ENCODE data around the gene PSMD3.

The PSMD3 gene

GRCh38 chr17:39969375-39969774 lies 11.2 kb upstream of the PSMD3 start:
- H3K4me1 ChIP-seq (ENCODE audit: low read depth, poor library complexity, severe bottlenecking) = no peaks in the 10 kb centered on the region
- H3K27me3 ChIP-seq (ENCODE audit: insufficient read depth, low read depth) = peaks cover 7% of the 10 kb centered on the region; the same call in 1 of the 2 replicates

GRCh38 chr17:39970157-39970692 lies 10.4 kb upstream of the PSMD3 start:
- H3K4me1 ChIP-seq (ENCODE audit: low read depth, poor library complexity, severe bottlenecking) = no peaks in the 10 kb centered on the region
- no peaks in the 10 kb centered on the region for H3K36me3 ChIP-seq (ENCODE audit: insufficient read depth)
- no peak overlapping the region for H3K27ac ChIP-seq
- peaks cover 7% of the 10 kb centered on the region; the same call in 1 of the 2 replicates for H3K27me3 ChIP-seq (ENCODE audit: insufficient read depth, low read depth)
- H3K4me2 ChIP-seq = no peak overlapping the region
- TF ChIP-seq, protein P1, sequence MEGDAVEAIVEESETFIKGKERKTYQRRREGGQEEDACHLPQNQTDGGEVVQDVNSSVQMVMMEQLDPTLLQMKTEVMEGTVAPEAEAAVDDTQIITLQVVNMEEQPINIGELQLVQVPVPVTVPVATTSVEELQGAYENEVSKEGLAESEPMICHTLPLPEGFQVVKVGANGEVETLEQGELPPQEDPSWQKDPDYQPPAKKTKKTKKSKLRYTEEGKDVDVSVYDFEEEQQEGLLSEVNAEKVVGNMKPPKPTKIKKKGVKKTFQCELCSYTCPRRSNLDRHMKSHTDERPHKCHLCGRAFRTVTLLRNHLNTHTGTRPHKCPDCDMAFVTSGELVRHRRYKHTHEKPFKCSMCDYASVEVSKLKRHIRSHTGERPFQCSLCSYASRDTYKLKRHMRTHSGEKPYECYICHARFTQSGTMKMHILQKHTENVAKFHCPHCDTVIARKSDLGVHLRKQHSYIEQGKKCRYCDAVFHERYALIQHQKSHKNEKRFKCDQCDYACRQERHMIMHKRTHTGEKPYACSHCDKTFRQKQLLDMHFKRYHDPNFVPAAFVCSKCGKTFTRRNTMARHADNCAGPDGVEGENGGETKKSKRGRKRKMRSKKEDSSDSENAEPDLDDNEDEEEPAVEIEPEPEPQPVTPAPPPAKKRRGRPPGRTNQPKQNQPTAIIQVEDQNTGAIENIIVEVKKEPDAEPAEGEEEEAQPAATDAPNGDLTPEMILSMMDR (conservative IDR thresholded peaks at IDR 0.05; ENCODE audit: low read depth, low read length) = no peak
- H2AFZ ChIP-seq (ENCODE audit: low read depth) = no peak overlapping the region
- no peaks in the 10 kb centered on the region for H4K20me1 ChIP-seq (ENCODE audit: insufficient read depth)
- no peaks in the 10 kb centered on the region for H3K79me2 ChIP-seq (ENCODE audit: insufficient read depth, low read depth)
- H3K4me3 ChIP-seq (IDR thresholded peaks at IDR 0.05; ENCODE audit: insufficient read depth, low read depth, low read length) = no peak overlapping the region
- no peak overlapping the region for H3K9ac ChIP-seq

More at GRCh38 chr17:39969375-39969774, 11.2 kb upstream of the PSMD3 start:
- TF ChIP-seq, protein P1 (conservative IDR thresholded peaks at IDR 0.05; ENCODE audit: low read depth, low read length) = no peak
- H4K20me1 ChIP-seq (ENCODE audit: insufficient read depth) = no peaks in the 10 kb centered on the region
- H3K79me2 ChIP-seq (ENCODE audit: insufficient read depth, low read depth) = no peaks in the 10 kb centered on the region
- H3K27ac ChIP-seq = no peak overlapping the region
- no peak overlapping the region for H3K4me2 ChIP-seq
- H2AFZ ChIP-seq (ENCODE audit: low read depth) = no peak overlapping the region
- no peak overlapping the region for H3K9ac ChIP-seq
- H3K36me3 ChIP-seq (ENCODE audit: insufficient read depth) = no peaks in the 10 kb centered on the region
- H3K4me3 ChIP-seq (IDR thresholded peaks at IDR 0.05; ENCODE audit: insufficient read depth, low read depth, low read length) = no peak overlapping the region

- Histone ChIP-seq H3K4me2 (no peak overlapping the region), H4K20me1 (ENCODE audit: insufficient read depth) (no peaks in the 10 kb centered on the region), H3K79me2 (ENCODE audit: insufficient read depth, low read depth) (no peaks in the 10 kb centered on the region), H2AFZ (ENCODE audit: low read depth) (no peak overlapping the region), H3K36me3 (ENCODE audit: insufficient read depth) (no peaks in the 10 kb centered on the region), H3K27me3 (ENCODE audit: insufficient read depth, low read depth) (peaks cover 7% of the 10 kb centered on the region; the same call in 1 of the 2 replicates), H3K4me1 (ENCODE audit: low read depth, poor library complexity, severe bottlenecking) (no peaks in the 10 kb centered on the region), H3K9ac (no peak overlapping the region), H3K27ac (no peak overlapping the region), H3K4me3 (IDR thresholded peaks at IDR 0.05; ENCODE audit: insufficient read depth, low read depth, low read length) (no peak overlapping the region)
- TF ChIP-seq, protein P1 (conservative IDR thresholded peaks at IDR 0.05; ENCODE audit: low read depth, low read length) = no peak
These were observed 9.5 kb upstream of the PSMD3 start for GRCh38 chr17:39971076-39971603.

DNA sequence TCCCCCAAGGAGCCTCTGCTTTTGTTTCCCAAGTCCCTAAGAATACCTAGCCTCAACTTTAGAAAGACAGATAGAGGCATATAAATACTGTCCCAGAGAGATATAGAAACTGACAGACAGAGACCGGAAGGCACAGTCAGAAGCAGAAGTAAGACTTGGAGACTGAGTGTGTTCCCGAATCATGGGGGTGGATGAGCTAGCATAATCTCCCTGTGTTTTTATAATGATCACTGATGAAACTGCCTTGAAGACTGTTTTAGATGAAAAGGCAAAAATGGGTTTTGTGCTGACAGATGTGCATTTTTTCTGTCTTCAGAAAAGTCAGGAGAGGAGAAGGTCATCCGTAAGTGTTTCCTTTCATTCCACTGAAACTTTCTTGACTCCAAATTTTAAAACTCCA lies 8.3 kb upstream of the PSMD3 start:
- Histone ChIP-seq H3K4me1 (ENCODE audit: low read depth, poor library complexity, severe bottlenecking) (no peaks in the 10 kb centered on the region), H3K36me3 (ENCODE audit: insufficient read depth) (no peaks in the 10 kb centered on the region), H3K79me2 (ENCODE audit: insufficient read depth, low read depth) (no peaks in the 10 kb centered on the region), H4K20me1 (ENCODE audit: insufficient read depth) (no peaks in the 10 kb centered on the region), H3K27ac (no peak overlapping the region), H2AFZ (ENCODE audit: low read depth) (no peak overlapping the region), H3K9ac (no peak overlapping the region), H3K4me2 (no peak overlapping the region), H3K27me3 (ENCODE audit: insufficient read depth, low read depth) (peaks cover 7% of the 10 kb centered on the region; the same call in 1 of the 2 replicates), H3K4me3 (IDR thresholded peaks at IDR 0.05; ENCODE audit: insufficient read depth, low read depth, low read length) (no peak overlapping the region)
- TF ChIP-seq, protein P1 (conservative IDR thresholded peaks at IDR 0.05; ENCODE audit: low read depth, low read length) = no peak
